HepG2 (cell line): ENCODE measurements around the gene HIPK2. TPM values are rescaled to one million over a fixed set of nuclear protein-coding genes. Genes with fewer than 3 reads are reported as not detected.

Experiments
- ATAC-seq: fragments of 200-7000 bp; cut with Tn5 transposase; 3 replicates; pipeline ENCODE4 v1.9.1; 2020; ENCODE audit warnings: mild to moderate bottlenecking, moderate library complexity
- BruUV-seq: library from RNA; stranded (reverse); fragments of 400-500 nt; replicated peaks from 2 replicates; lab custom pipeline; 2021; lab: Mats Ljungman, UMichigan
- CTCF ChIA-PET: fragments of 300-600 bp; formaldehyde crosslinking; extraction: SDS; loops from one replicate; lab custom pipeline; 2021; ENCODE audit warnings: low total read pairs, inconsistent platforms, low intra/inter-chr PET ratio; lab: Yijun Ruan, JAX
- POLR2A ChIA-PET: fragments of 350-600 bp; sonication (Branson Sonifier 250); formaldehyde crosslinking; loops from one replicate; lab custom pipeline; 2020; ENCODE audit warnings: antibody characterized with exemption, inconsistent platforms; lab: Yijun Ruan, JAX
- DNase-seq: peaks from one replicate; pipeline ENCODE4 v3.0.0-alpha.2; 2015; ENCODE audit warnings: low spot score
- FAIRE-seq: peaks from 3 replicates; lab custom pipeline; 2011; peaks lifted over from hg19 to GRCh38; lab: Jason Lieb, UNC
- H2AFZ ChIP-seq: one replicate; pipeline ENCODE4 v1.6.1; 2011; ENCODE audit warnings: low read length, inconsistent platforms
- H3K27ac ChIP-seq: fragments of 300-600 bp; 3 replicates; pipeline ENCODE4 v1.8.0; 2011; ENCODE audit warnings: mixed run types, mild to moderate bottlenecking, mixed read lengths, low read length, inconsistent platforms; ENCODE audit not compliant: insufficient read depth; ENCODE audit errors: extremely low read length
- H3K27me3 ChIP-seq, 2 experiments: fragments of 200-600 bp in 1 of 2; 2 replicates in 1 of 2; 3 replicates in 1 of 2; pipeline versions ENCODE4 v1.6.0 to v1.8.0; 2011; ENCODE audit warnings: low read length in 2 of 2, mild to moderate bottlenecking in 2 of 2, moderate library complexity in 2 of 2, inconsistent platforms in 1 of 2; ENCODE audit not compliant: insufficient read depth in 2 of 2, control insufficient read depth in 1 of 2
- H3K36me3 ChIP-seq, 2 experiments: fragments of 200-600 bp in 1 of 2; replicated peaks in 1 of 2; 2 replicates in 1 of 2; 3 replicates in 1 of 2; pipeline versions ENCODE4 v1.5.1 to v1.8.0; 2011; ENCODE audit warnings: low read length in 2 of 2, inconsistent platforms in 1 of 2; ENCODE audit not compliant: insufficient read depth in 2 of 2, control insufficient read depth in 1 of 2
- H3K4me1 ChIP-seq: 2 replicates; pipeline ENCODE4 v1.5.1; 2012; ENCODE audit warnings: low read length, inconsistent platforms; ENCODE audit not compliant: insufficient read depth
- H3K4me2 ChIP-seq: 2 replicates; pipeline ENCODE4 v1.6.0; 2011; ENCODE audit warnings: low read depth, low read length, inconsistent platforms
- H3K4me3 ChIP-seq, 3 experiments: fragments of 200-600 bp in 1 of 3; sonication (generic), shearing (Covaris generic) in 1 of 3; replicated peaks in 1 of 3; 2 replicates each; pipeline ENCODE4 v1.5.1; 2011 to 2016; ENCODE audit warnings: low read length in 3 of 3, inconsistent platforms in 2 of 3, low read depth in 2 of 3, mild to moderate bottlenecking in 2 of 3, control low read depth in 1 of 3, mixed read lengths in 1 of 3; ENCODE audit not compliant: insufficient read depth in 1 of 3
- H3K79me2 ChIP-seq: one replicate; pipeline ENCODE4 v1.6.1; 2011; ENCODE audit warnings: low read length, inconsistent platforms; ENCODE audit not compliant: insufficient read depth
- H3K9ac ChIP-seq: 2 replicates; pipeline ENCODE4 v1.6.0; 2011; ENCODE audit warnings: mild to moderate bottlenecking, low read depth, low read length, inconsistent platforms; ENCODE audit not compliant: insufficient read depth
- H3K9me3 ChIP-seq: 2 replicates; pipeline ENCODE4 v1.5.1; 2012; ENCODE audit warnings: mild to moderate bottlenecking, low read length
- H4K20me1 ChIP-seq: 2 replicates; pipeline ENCODE4 v1.6.0; 2011; ENCODE audit warnings: inconsistent platforms, mild to moderate bottlenecking, low read length, moderate library complexity; ENCODE audit not compliant: insufficient read depth
- ARNTL ChIP-seq: sonication (generic); formaldehyde crosslinking; IDR thresholded peaks from 2 replicates; pipeline ENCODE4 v1.4.0; 2020; ENCODE audit warnings: mild to moderate bottlenecking, missing genetic modification reagents
- NONO ChIP-seq, 2 experiments: fragments of 450-650 bp in 1 of 2; sonication (generic) in 1 of 2; formaldehyde crosslinking in 1 of 2; IDR thresholded peaks in 1 of 2; conservative IDR thresholded peaks in 1 of 2; 2 replicates each; pipeline versions ENCODE4 v1.6.1 to v1.8.0; 2017 to 2022; ENCODE audit warnings: mild to moderate bottlenecking in 1 of 2, missing genetic modification reagents in 1 of 2, moderate library complexity in 1 of 2
- REL ChIP-seq: sonication (generic); formaldehyde crosslinking; conservative IDR thresholded peaks from 2 replicates; pipeline ENCODE4 v1.8.0; 2022; ENCODE audit warnings: mild to moderate bottlenecking, missing genetic modification reagents, moderate library complexity
- ZNF124 ChIP-seq: sonication (generic); formaldehyde crosslinking; IDR thresholded peaks from 2 replicates; pipeline ENCODE4 v1.4.0; 2020; ENCODE audit warnings: missing genetic modification reagents
- WGBS: methylation state at CpG from one replicate; pipeline ENCODE4 v1.1.6; 2017; ENCODE audit warnings: low lambda C conversion rate; 5-methylcytosine and 5-hydroxymethylcytosine counted together
- in situ Hi-C: cut with HindIII; loops from 2 replicates; pipeline ENCODE4 v1.10.0; 2017; ENCODE audit warnings: low pct_unique_long_range_greater_than_20kb; ENCODE audit not compliant: extremely low pct_ligation_motif_present
- intact Hi-C: fragments of 100-400 bp; cut with micrococcal nuclease; formaldehyde crosslinking; loops from one replicate; pipeline ENCODE4 v1.10.0; 2022; ENCODE audit not compliant: unreplicated experiment
- polyA plus RNA-seq, 8 experiments: library from polyadenylated mRNA; depleted of rRNA in 3 of 8; stranded (reverse) in 7 of 8; unstranded in 1 of 8; fragments of >200 nt; fragmentation: Illumina TruSeq in 4 of 8; extraction: Trizol in 4 of 8; gene quantifications; 2 replicates each; pipeline versions ENCODE4 v1.2.1 to v1.2.3, GENCODE V29; 2011 to 2016; ENCODE audit warnings: low read depth in 4 of 8, missing spikeins in 1 of 8, mixed read lengths in 1 of 8; ENCODE audit not compliant: insufficient read depth in 1 of 8
- total RNA-seq, 5 experiments: library from RNA; depleted of rRNA; stranded (reverse); fragments of >200 nt; fragmentation: Illumina TruSeq; extraction: Trizol; gene quantifications; 2 replicates each; pipeline ENCODE4 v1.2.3, GENCODE V29; 2016; ENCODE audit warnings: low read depth in 1 of 5
- TF ChIP-seq, protein P1 (sequence below): sonication (generic); formaldehyde crosslinking; IDR thresholded peaks from 2 replicates; pipeline ENCODE4 v1.5.1; 2020; ENCODE audit warnings: mild to moderate bottlenecking, missing genetic modification reagents, moderate library complexity
- TF ChIP-seq, protein P2 (sequence below): fragments of 450-650 bp; IDR thresholded peaks from 2 replicates; pipeline ENCODE4 v1.6.1; 2016
- TF ChIP-seq, protein P3 (sequence below): sonication (generic); formaldehyde crosslinking; IDR thresholded peaks from 2 replicates; pipeline ENCODE4 v1.4.0; 2020; ENCODE audit warnings: missing genetic modification reagents, borderline replicate concordance

The HIPK2 gene
- total and polyA plus RNA-seq, 2 of the 13 experiments (the other 11 are each of a cell fraction or from before 2014, with no cell fraction given) = 14.4 to 20.2 TPM

DNA sequence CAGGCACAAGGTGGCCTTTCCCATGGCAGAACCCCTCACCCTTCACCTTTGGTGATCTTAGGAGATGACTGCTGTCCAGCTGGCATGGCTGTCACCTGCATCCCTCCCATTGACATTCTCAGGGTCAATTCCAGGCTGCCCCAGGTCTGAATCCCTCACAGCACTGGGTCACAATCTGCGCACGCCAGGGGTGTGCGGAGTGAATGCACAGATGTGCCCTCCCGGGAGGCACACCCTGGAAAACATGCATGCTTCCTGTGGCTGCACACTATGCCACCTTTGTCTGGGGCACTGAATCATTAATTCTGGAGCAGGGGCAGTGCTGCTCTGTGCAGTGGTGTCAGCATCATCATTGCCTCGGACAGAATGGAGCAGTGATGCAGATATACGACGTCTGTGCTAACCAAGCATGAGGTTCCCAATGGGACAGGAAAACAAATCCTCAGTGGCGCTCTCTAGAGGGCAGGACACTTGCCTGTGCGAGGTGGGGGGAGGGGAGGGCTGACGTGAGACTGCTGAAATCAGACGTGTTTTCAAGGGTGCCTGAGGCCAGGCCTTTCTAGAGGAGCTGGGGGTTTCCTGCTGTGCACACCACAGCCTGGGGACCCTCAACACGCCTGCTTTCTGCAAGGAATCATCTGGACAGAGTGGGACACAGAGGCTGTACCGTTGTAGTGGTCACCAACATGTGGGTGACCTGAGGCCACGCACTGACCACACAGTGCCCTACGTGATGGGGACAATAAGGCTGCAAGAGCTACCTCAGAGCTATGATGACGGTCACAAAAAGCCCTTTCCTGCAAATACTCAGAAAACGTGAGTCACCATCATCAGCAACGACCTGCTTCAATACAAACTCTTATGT is 77.9 kb downstream of the HIPK2 start:
- Histone ChIP-seq H3K9ac (no peak overlapping the region), H2AFZ (no peak overlapping the region), H3K79me2 (peaks cover 17% of the 10 kb centered on the region), H3K27me3 (no peaks in the 10 kb centered on the region), H4K20me1 (peaks cover 4% of the 10 kb centered on the region; the same call in 1 of the 2 replicates), H3K9me3 (no peaks in the 10 kb centered on the region), H3K36me3 (peaks cover 20 to 71% of the 10 kb centered on the region in 2 experiments; a peak in 4 of 5 replicates), H3K4me1 (no peaks in the 10 kb centered on the region), H3K4me2 (no peak overlapping the region), H3K4me3 (no peak overlapping the region), H3K27ac (no peak overlapping the region)
- ATAC-seq (no peak; the same call in 2 of the 3 replicates), FAIRE-seq (no peak), DNase-seq (no peak)
- POLR2A ChIA-PET = no interaction called here
- CTCF ChIA-PET = no interaction called here
- WGBS = 92% methylated on average over 14 of the region's 18 CpGs
- no TSS peak for BruUV-seq
- intact Hi-C loops (loop anchor here (1.0 kb wide), 1 partner anchor 40 kb away; no protein-coding TSS in a partner anchor), in situ Hi-C loops (no loop called here)
- TF ChIP-seq NONO (IDR thresholded peaks at IDR 0.05) = no peak
- TF ChIP-seq NONO (CRISPR knock-in tag; conservative IDR thresholded peaks at IDR 0.05) = no peak
- TF ChIP-seq, protein P1, sequence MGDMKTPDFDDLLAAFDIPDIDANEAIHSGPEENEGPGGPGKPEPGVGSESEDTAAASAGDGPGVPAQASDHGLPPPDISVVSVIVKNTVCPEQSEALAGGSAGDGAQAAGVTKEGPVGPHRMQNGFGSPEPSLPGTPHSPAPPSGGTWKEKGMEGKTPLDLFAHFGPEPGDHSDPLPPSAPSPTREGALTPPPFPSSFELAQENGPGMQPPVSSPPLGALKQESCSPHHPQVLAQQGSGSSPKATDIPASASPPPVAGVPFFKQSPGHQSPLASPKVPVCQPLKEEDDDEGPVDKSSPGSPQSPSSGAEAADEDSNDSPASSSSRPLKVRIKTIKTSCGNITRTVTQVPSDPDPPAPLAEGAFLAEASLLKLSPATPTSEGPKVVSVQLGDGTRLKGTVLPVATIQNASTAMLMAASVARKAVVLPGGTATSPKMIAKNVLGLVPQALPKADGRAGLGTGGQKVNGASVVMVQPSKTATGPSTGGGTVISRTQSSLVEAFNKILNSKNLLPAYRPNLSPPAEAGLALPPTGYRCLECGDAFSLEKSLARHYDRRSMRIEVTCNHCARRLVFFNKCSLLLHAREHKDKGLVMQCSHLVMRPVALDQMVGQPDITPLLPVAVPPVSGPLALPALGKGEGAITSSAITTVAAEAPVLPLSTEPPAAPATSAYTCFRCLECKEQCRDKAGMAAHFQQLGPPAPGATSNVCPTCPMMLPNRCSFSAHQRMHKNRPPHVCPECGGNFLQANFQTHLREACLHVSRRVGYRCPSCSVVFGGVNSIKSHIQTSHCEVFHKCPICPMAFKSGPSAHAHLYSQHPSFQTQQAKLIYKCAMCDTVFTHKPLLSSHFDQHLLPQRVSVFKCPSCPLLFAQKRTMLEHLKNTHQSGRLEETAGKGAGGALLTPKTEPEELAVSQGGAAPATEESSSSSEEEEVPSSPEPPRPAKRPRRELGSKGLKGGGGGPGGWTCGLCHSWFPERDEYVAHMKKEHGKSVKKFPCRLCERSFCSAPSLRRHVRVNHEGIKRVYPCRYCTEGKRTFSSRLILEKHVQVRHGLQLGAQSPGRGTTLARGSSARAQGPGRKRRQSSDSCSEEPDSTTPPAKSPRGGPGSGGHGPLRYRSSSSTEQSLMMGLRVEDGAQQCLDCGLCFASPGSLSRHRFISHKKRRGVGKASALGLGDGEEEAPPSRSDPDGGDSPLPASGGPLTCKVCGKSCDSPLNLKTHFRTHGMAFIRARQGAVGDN = peak; percentile 28; the same call in 1 of the 2 replicates
- TF ChIP-seq, protein P2, sequence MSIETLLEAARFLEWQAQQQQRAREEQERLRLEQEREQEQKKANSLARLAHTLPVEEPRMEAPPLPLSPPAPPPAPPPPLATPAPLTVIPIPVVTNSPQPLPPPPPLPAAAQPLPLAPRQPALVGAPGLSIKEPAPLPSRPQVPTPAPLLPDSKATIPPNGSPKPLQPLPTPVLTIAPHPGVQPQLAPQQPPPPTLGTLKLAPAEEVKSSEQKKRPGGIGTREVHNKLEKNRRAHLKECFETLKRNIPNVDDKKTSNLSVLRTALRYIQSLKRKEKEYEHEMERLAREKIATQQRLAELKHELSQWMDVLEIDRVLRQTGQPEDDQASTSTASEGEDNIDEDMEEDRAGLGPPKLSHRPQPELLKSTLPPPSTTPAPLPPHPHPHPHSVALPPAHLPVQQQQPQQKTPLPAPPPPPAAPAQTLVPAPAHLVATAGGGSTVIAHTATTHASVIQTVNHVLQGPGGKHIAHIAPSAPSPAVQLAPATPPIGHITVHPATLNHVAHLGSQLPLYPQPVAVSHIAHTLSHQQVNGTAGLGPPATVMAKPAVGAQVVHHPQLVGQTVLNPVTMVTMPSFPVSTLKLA = no peak
- TF ChIP-seq REL = no peak
- TF ChIP-seq, protein P3, sequence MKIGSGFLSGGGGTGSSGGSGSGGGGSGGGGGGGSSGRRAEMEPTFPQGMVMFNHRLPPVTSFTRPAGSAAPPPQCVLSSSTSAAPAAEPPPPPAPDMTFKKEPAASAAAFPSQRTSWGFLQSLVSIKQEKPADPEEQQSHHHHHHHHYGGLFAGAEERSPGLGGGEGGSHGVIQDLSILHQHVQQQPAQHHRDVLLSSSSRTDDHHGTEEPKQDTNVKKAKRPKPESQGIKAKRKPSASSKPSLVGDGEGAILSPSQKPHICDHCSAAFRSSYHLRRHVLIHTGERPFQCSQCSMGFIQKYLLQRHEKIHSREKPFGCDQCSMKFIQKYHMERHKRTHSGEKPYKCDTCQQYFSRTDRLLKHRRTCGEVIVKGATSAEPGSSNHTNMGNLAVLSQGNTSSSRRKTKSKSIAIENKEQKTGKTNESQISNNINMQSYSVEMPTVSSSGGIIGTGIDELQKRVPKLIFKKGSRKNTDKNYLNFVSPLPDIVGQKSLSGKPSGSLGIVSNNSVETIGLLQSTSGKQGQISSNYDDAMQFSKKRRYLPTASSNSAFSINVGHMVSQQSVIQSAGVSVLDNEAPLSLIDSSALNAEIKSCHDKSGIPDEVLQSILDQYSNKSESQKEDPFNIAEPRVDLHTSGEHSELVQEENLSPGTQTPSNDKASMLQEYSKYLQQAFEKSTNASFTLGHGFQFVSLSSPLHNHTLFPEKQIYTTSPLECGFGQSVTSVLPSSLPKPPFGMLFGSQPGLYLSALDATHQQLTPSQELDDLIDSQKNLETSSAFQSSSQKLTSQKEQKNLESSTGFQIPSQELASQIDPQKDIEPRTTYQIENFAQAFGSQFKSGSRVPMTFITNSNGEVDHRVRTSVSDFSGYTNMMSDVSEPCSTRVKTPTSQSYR (CRISPR knock-in tag) = peak; percentile 81
- no peak for TF ChIP-seq ZNF124 (CRISPR knock-in tag)
- no peak for TF ChIP-seq ARNTL
